OCI-LY7 (cell line): ENCODE measurements around the gene DNASE1. TPM values are rescaled to one million over a fixed set of nuclear protein-coding genes. Genes with fewer than 3 reads are reported as not detected.

Source experiments
- BruUV-seq: library from RNA; stranded (reverse); fragments of 400-500 nt; replicated peaks from 2 replicates; lab custom pipeline; 2021; lab: Mats Ljungman, UMichigan
- CTCF ChIA-PET: fragments of 300-600 bp; sonication (Branson Sonifier 250); formaldehyde crosslinking; loops from one replicate; lab custom pipeline; 2022; ENCODE audit warnings: antibody characterized with exemption; ENCODE audit not compliant: unreplicated experiment; lab: Charles Lee
- POLR2A ChIA-PET: fragments of 300-600 bp; sonication (Branson Sonifier 250); formaldehyde crosslinking; loops from one replicate; lab custom pipeline; 2022; ENCODE audit warnings: antibody characterized with exemption; lab: Charles Lee
- DNase-seq: peaks from one replicate; pipeline ENCODE4 v3.0.0-alpha.2; 2015; ENCODE audit warnings: low spot score
- H2AFZ ChIP-seq: fragments of 200-600 bp; sonication (generic), shearing (Covaris generic); 2 replicates; pipeline ENCODE4 v1.6.1; 2014; ENCODE audit warnings: mild to moderate bottlenecking, antibody characterized with exemption, low read length, moderate library complexity
- H3K27ac ChIP-seq: fragments of 200-600 bp; sonication (generic); 2 replicates; pipeline ENCODE4 v1.5.1; 2014; ENCODE audit warnings: mixed run types, low read depth, mild to moderate bottlenecking, moderate library complexity, low read length, inconsistent platforms; ENCODE audit not compliant: poor library complexity, severe bottlenecking
- H3K36me3 ChIP-seq: fragments of 200-600 bp; sonication (generic); 2 replicates; pipeline ENCODE4 v1.6.1; 2014; ENCODE audit warnings: mild to moderate bottlenecking, antibody characterized with exemption, low read length, moderate library complexity, mixed read lengths; ENCODE audit not compliant: insufficient read depth
- H3K4me1 ChIP-seq: fragments of 200-600 bp; sonication (generic); 2 replicates; pipeline ENCODE4 v1.5.1; 2014; ENCODE audit warnings: mild to moderate bottlenecking, low read length; ENCODE audit not compliant: insufficient read depth, poor library complexity, severe bottlenecking
- H3K4me2 ChIP-seq: fragments of 200-600 bp; sonication (generic); 2 replicates; pipeline ENCODE4 v1.6.1; 2014; ENCODE audit warnings: mild to moderate bottlenecking, low read length
- H3K4me3 ChIP-seq: fragments of 200-600 bp; sonication (generic); 2 replicates; pipeline ENCODE4 v1.5.1; 2014; ENCODE audit warnings: mild to moderate bottlenecking, low read depth, low read length; ENCODE audit not compliant: poor library complexity, severe bottlenecking
- H3K79me2 ChIP-seq: fragments of 200-600 bp; sonication (generic); 2 replicates; pipeline ENCODE4 v1.6.1; 2016; ENCODE audit warnings: low read depth, mild to moderate bottlenecking, low read length, moderate library complexity, mixed read lengths; ENCODE audit not compliant: insufficient read depth
- H3K9me2 ChIP-seq: fragments of 200-600 bp; sonication (generic); 2 replicates; pipeline ENCODE4 v1.6.1; 2016; ENCODE audit warnings: mild to moderate bottlenecking, low read length, mixed read lengths; ENCODE audit not compliant: insufficient read depth
- H3K9me3 ChIP-seq: fragments of 200-600 bp; sonication (generic); 2 replicates; pipeline ENCODE4 v1.6.1; 2014; ENCODE audit warnings: mild to moderate bottlenecking, mixed run types, low read length, mixed read lengths
- H4K20me1 ChIP-seq: fragments of 200-600 bp; sonication (generic); 2 replicates; pipeline ENCODE4 v1.6.1; 2014; ENCODE audit warnings: mild to moderate bottlenecking, antibody characterized with exemption, low read length, moderate library complexity, mixed read lengths; ENCODE audit not compliant: insufficient read depth
- CTCF ChIP-seq: fragments of 200-600 bp; sonication (generic); conservative IDR thresholded peaks from 2 replicates; pipeline ENCODE4 v1.5.1; 2014; ENCODE audit warnings: mild to moderate bottlenecking, antibody characterized with exemption, low read length, moderate library complexity, mixed read lengths
- EZH2phosphoT487 ChIP-seq: fragments of 200-600 bp; sonication (generic); IDR thresholded peaks from 2 replicates; pipeline ENCODE4 v1.6.1; 2018; ENCODE audit warnings: low read depth, borderline replicate concordance, mild to moderate bottlenecking, mixed run types, antibody characterized with exemption, low read length, moderate library complexity, mixed read lengths
- intact Hi-C: fragments of 100-400 bp; cut with micrococcal nuclease; formaldehyde crosslinking; loops from one replicate; pipeline ENCODE4 v1.10.0; 2022; ENCODE audit not compliant: unreplicated experiment
- total RNA-seq, 2 experiments: library from RNA; depleted of rRNA in 1 of 2; stranded (reverse); fragments of >200 nt in 1 of 2; shearing (Covaris generic) in 1 of 2; gene quantifications; 2 replicates each; pipeline ENCODE4 v1.2.3, GENCODE V29; 2014 to 2022

The DNASE1 gene
- total RNA-seq, 2 experiments from 2014 or later, result 45.5 to 84.8 TPM

GRCh38 chr16:3611146-3611975 lies 43.1 kb upstream of the DNASE1 start, which contains the start of gene SLX4:
Gene SLX4, minus strand, starts transcription at chr16:3611606. Its CDS starts 2,642 bp downstream, at chr16:3608964.
- Histone ChIP-seq H3K9me2 (no peaks in the 10 kb centered on the region), H4K20me1 (no peaks in the 10 kb centered on the region; the same call in 1 of the 2 replicates), H3K4me2 (peak within 1 kb of the TSS; percentile 93), H3K27ac (peak within 1 kb of the TSS; percentile 90), H3K9me3 (no peaks in the 10 kb centered on the region), H3K4me3 (peak within 1 kb of the TSS; percentile 88), H2AFZ (no peak within 1 kb of the TSS; the same call in 1 of the 2 replicates), H3K79me2 (peaks cover 87% of the 10 kb centered on the region), H3K36me3 (peaks cover 46% of the 10 kb centered on the region), H3K4me1 (peaks cover 67% of the 10 kb centered on the region)
- ChIA-PET CTCF (no interaction called here), POLR2A (interaction anchor here (0.9 to 1.3 kb wide), 8 partner anchors 9 to 35 kb away, joined by 3 to 11 read pairs (median 6); no protein-coding TSS in a partner anchor)
- no TSS peak for BruUV-seq
- intact Hi-C loops, result loop anchor here (1.0 to 2.0 kb wide), 3 partner anchors 25 to 85 kb away; no protein-coding TSS in a partner anchor
- TF ChIP-seq EZH2phosphoT487 (no peak), CTCF (no peak)
- DNase-seq, result peak; percentile 97

- peak overlapping the region; percentile 93 for H3K4me2 ChIP-seq
- intact Hi-C loops, result no loop called here
- H3K9me2 ChIP-seq, result no peaks in the 10 kb centered on the region
- H3K79me2 ChIP-seq, result peaks cover 87% of the 10 kb centered on the region
- POLR2A ChIA-PET, result interaction anchor here (0.6 to 1.3 kb wide), 9 partner anchors 8 to 515 kb away, joined by 3 to 11 read pairs (median 5); no protein-coding TSS in a partner anchor
- H3K27ac ChIP-seq, result peak overlapping the region; percentile 90
- DNase-seq, result no peak
- H3K9me3 ChIP-seq, result peaks cover 4% of the 10 kb centered on the region; the same call in 1 of the 2 replicates
- no peak for TF ChIP-seq CTCF
- no peak for TF ChIP-seq EZH2phosphoT487
- peak overlapping the region; percentile 88 for H3K4me3 ChIP-seq
- no TSS peak for BruUV-seq
- no peaks in the 10 kb centered on the region; the same call in 1 of the 2 replicates for H4K20me1 ChIP-seq
- CTCF ChIA-PET, result no interaction called here
- H2AFZ ChIP-seq, result no peak overlapping the region
- peaks cover 61% of the 10 kb centered on the region for H3K4me1 ChIP-seq
- peaks cover 50% of the 10 kb centered on the region for H3K36me3 ChIP-seq
Observed at GRCh38 chr16:3612510-3613466, 41.7 kb upstream of the DNASE1 start.
